DOHH2 (cell line): Measurements from ENCODE around the gene SUN1.
"Not testable (repeated sequence)": the region's sequence is repeated elsewhere in the genome, so short reads cannot be mapped to it uniquely, and the experiment has no call there.

ENCODE experiments used
- H3F3A ChIP-seq: fragments of 200-600 bp; sonication (generic), shearing (Covaris generic); 2 replicates; pipeline ENCODE4 v1.6.0; 2016; ENCODE audit warnings: antibody characterized with exemption, mild to moderate bottlenecking; ENCODE audit not compliant: control insufficient read depth, insufficient read depth
- H3K27ac ChIP-seq: fragments of 200-600 bp; sonication (generic); 2 replicates; pipeline ENCODE4 v1.5.1; 2014; ENCODE audit warnings: low read depth, mild to moderate bottlenecking, low read length, moderate library complexity
- H3K27me3 ChIP-seq: fragments of 200-600 bp; sonication (generic); 2 replicates; pipeline ENCODE4 v1.6.1; 2014; ENCODE audit warnings: mild to moderate bottlenecking, low read length, mixed read lengths; ENCODE audit not compliant: control insufficient read depth
- H3K36me3 ChIP-seq: fragments of 200-600 bp; sonication (generic); 2 replicates; pipeline ENCODE4 v1.6.1; 2014; ENCODE audit warnings: mild to moderate bottlenecking, low read length, moderate library complexity, mixed read lengths; ENCODE audit not compliant: control insufficient read depth
- H3K4me1 ChIP-seq: fragments of 200-600 bp; sonication (generic); 2 replicates; pipeline ENCODE4 v1.6.1; 2014; ENCODE audit warnings: mild to moderate bottlenecking, low read length, mixed read lengths; ENCODE audit not compliant: control insufficient read depth
- H3K4me2 ChIP-seq: fragments of 200-600 bp; sonication (generic); 2 replicates; pipeline ENCODE4 v1.6.0; 2014; ENCODE audit warnings: mild to moderate bottlenecking, low read length, moderate library complexity
- H3K4me3 ChIP-seq: fragments of 200-600 bp; sonication (generic); 2 replicates; pipeline ENCODE4 v1.5.1; 2014; ENCODE audit warnings: mild to moderate bottlenecking, low read length, mixed read lengths
- H3K79me2 ChIP-seq: fragments of 200-600 bp; sonication (generic); 2 replicates; pipeline ENCODE4 v1.6.1; 2014; ENCODE audit warnings: mild to moderate bottlenecking, low read length, mixed read lengths; ENCODE audit not compliant: control insufficient read depth
- H3K9me2 ChIP-seq: fragments of 200-600 bp; sonication (generic); replicated peaks from 2 replicates; pipeline ENCODE4 v1.6.1; 2014; ENCODE audit warnings: mild to moderate bottlenecking, low read length, mixed read lengths; ENCODE audit not compliant: control insufficient read depth
- H3K9me3 ChIP-seq: fragments of 200-600 bp; sonication (generic); 2 replicates; pipeline ENCODE4 v1.6.1; 2014; ENCODE audit warnings: antibody characterized with exemption, low read length, mixed read lengths; ENCODE audit not compliant: control insufficient read depth, insufficient read depth
- H4K20me1 ChIP-seq: fragments of 200-600 bp; sonication (generic); 2 replicates; pipeline ENCODE4 v1.6.0; 2014; ENCODE audit warnings: low read depth, mild to moderate bottlenecking, antibody characterized with exemption, low read length, moderate library complexity; ENCODE audit not compliant: control insufficient read depth, insufficient read depth
- EZH2phosphoT487 ChIP-seq: fragments of 200-600 bp; sonication (generic); IDR thresholded peaks from 2 replicates; pipeline ENCODE4 v1.6.1; 2017; ENCODE audit warnings: borderline replicate concordance, mild to moderate bottlenecking, antibody characterized with exemption, low read length, moderate library complexity, mixed read lengths
- TF ChIP-seq, protein P1 (sequence below): fragments of 200-600 bp; sonication (generic); IDR thresholded peaks from one replicate; pipeline ENCODE4 v1.5.1; 2014; ENCODE audit warnings: antibody characterized with exemption, mild to moderate bottlenecking, low read depth, low read length; ENCODE audit not compliant: poor library complexity, severe bottlenecking

SUN1 gene

DNA sequence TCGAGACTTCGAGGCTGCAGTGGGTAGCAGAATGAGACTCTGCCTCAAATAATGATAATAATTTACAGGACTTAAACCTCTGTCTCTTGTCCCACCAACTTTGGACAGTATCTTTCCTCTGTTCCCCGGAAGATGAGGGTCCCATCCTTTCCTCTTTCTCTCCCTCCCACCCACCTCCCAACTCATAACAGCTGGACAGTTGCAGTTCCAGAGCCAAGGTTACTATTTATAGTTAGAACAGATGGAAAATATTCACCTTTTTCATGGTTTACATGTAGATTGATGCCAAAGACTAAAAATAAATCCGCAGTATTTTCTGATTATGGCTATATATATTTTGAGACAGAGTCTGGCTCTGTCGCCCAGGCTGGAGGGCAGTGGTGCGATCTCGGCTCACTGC, 31.6 kb upstream of the SUN1 start:
- H3K4me2 ChIP-seq: no peak overlapping the region
- no peaks in the 10 kb centered on the region for H3K27me3 ChIP-seq

DNA sequence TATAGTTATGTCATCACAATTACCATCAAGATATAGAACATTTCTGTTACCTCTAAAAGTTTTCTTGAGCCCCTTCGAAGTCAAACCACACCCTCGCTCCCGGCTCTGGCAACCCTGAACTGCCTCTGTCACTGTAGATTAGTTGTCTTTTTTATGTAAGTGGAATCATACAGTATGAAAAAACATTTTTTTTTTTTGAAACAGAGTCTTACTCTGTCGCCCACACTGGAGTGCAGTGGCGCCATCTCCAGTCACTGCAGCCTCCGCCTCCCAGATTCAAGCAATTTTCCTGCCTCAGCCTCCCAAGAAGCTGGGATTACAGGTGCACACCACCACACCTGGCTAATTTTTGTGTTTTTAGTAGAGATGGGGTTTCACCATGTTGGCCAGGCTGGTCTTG, 30.9 kb upstream of the SUN1 start:
- H3K9me3 ChIP-seq, H3K4me2 ChIP-seq, H3K79me2 ChIP-seq, H3F3A ChIP-seq, H4K20me1 ChIP-seq, H3K9me2 ChIP-seq, H3K4me1 ChIP-seq, H3K27ac ChIP-seq, H3K4me3 ChIP-seq, H3K27me3 ChIP-seq, H3K36me3 ChIP-seq: not testable (repeated sequence)

More for the DNA sequence above, 31.6 kb upstream of the SUN1 start:
- no peak for TF ChIP-seq EZH2phosphoT487
- TF ChIP-seq, protein P1, sequence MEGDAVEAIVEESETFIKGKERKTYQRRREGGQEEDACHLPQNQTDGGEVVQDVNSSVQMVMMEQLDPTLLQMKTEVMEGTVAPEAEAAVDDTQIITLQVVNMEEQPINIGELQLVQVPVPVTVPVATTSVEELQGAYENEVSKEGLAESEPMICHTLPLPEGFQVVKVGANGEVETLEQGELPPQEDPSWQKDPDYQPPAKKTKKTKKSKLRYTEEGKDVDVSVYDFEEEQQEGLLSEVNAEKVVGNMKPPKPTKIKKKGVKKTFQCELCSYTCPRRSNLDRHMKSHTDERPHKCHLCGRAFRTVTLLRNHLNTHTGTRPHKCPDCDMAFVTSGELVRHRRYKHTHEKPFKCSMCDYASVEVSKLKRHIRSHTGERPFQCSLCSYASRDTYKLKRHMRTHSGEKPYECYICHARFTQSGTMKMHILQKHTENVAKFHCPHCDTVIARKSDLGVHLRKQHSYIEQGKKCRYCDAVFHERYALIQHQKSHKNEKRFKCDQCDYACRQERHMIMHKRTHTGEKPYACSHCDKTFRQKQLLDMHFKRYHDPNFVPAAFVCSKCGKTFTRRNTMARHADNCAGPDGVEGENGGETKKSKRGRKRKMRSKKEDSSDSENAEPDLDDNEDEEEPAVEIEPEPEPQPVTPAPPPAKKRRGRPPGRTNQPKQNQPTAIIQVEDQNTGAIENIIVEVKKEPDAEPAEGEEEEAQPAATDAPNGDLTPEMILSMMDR: no peak
- Histone ChIP-seq H3K4me3 (no peak overlapping the region), H3K27ac (no peak overlapping the region), H3K9me3 (no peaks in the 10 kb centered on the region), H3K9me2 (no peaks in the 10 kb centered on the region), H3F3A (no peaks in the 10 kb centered on the region), H3K4me1 (no peaks in the 10 kb centered on the region), H3K36me3 (no peaks in the 10 kb centered on the region), H3K79me2 (no peaks in the 10 kb centered on the region), H4K20me1 (no peaks in the 10 kb centered on the region; the same call in 1 of the 2 replicates)

DNA sequence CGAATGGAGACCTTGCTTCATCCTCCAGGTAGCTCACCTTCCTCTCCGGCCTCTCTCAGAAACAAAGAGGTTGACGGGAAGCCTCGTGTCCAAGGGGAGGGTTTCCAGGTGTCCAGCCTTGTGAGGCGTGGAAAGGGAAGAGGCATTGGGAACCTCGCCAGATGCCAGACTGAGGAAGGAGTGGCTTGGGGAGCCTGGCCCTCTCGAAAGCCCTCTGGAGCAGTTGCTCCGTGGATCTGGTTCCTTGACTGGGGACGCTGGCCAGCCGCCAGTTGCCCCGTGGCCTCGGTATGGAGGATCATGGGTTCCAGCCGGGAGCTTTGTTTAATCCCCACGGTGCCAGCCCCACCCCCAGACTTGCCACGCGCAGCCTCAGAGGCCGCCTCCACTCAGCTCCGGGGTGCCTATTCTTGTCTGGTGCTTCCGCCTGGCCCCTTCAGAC, 30.3 kb upstream of the SUN1 start:
- no peak for TF ChIP-seq EZH2phosphoT487
- TF ChIP-seq, protein P1: no peak
- H4K20me1 ChIP-seq: no peaks in the 10 kb centered on the region; the same call in 1 of the 2 replicates

GRCh38 chr7:802500-803242, 29.6 kb upstream of the SUN1 start:
- Histone ChIP-seq H3K4me2 (no peak overlapping the region), H3K4me3 (no peak overlapping the region), H3K27me3 (no peaks in the 10 kb centered on the region), H3K79me2 (no peaks in the 10 kb centered on the region), H3K9me3 (no peaks in the 10 kb centered on the region), H4K20me1 (no peaks in the 10 kb centered on the region; the same call in 1 of the 2 replicates), H3K9me2 (no peaks in the 10 kb centered on the region), H3F3A (no peaks in the 10 kb centered on the region), H3K27ac (no peak overlapping the region), H3K36me3 (no peaks in the 10 kb centered on the region), H3K4me1 (no peaks in the 10 kb centered on the region)
- TF ChIP-seq EZH2phosphoT487: no peak
- TF ChIP-seq, protein P1: no peak

More for the DNA sequence above, 30.3 kb upstream of the SUN1 start:
- Histone ChIP-seq H3K36me3 (no peaks in the 10 kb centered on the region), H3K9me2 (no peaks in the 10 kb centered on the region), H3F3A (no peaks in the 10 kb centered on the region), H3K9me3 (no peaks in the 10 kb centered on the region), H3K4me3 (no peak overlapping the region), H3K4me1 (no peaks in the 10 kb centered on the region), H3K27ac (no peak overlapping the region), H3K79me2 (no peaks in the 10 kb centered on the region), H3K4me2 (no peak overlapping the region), H3K27me3 (no peaks in the 10 kb centered on the region)
